H1 (cell line): ENCODE data around the gene DRGX.

ENCODE experiments used
- ATF3 ChIP-seq: IDR thresholded peaks from 2 replicates; pipeline ENCODE4 v1.6.1; 2011; ENCODE audit warnings: low read depth, mild to moderate bottlenecking, low read length; ENCODE audit not compliant: insufficient read depth
- CEBPB ChIP-seq: IDR thresholded peaks from 2 replicates; pipeline ENCODE4 v1.6.1; 2012; ENCODE audit warnings: low read depth, low read length
- CTCF ChIP-seq, 3 experiments: IDR thresholded peaks; 1 replicate in 2 of 3; 2 replicates in 1 of 3; pipeline versions ENCODE4 v1.5.1 to v1.6.1; 2011; ENCODE audit warnings: low read length in 3 of 3, mild to moderate bottlenecking in 3 of 3, inconsistent platforms in 2 of 3, low read depth in 1 of 3, moderate library complexity in 1 of 3; ENCODE audit not compliant: insufficient read depth in 1 of 3; ENCODE audit errors: control extremely low read depth in 1 of 3
- EZH2 ChIP-seq: fragments of 200-600 bp; sonication (generic); IDR thresholded peaks from 2 replicates; pipeline ENCODE4 v1.7.1; 2012; ENCODE audit warnings: low read depth, mild to moderate bottlenecking, moderate library complexity, low read length, inconsistent platforms; ENCODE audit not compliant: severe bottlenecking
- GABPA ChIP-seq: IDR thresholded peaks from 2 replicates; pipeline ENCODE4 v1.6.1; 2011; ENCODE audit warnings: mild to moderate bottlenecking, low read length, moderate library complexity, borderline replicate concordance; ENCODE audit not compliant: insufficient read depth
- JUN ChIP-seq: IDR thresholded peaks from 2 replicates; pipeline ENCODE4 v1.6.1; 2011; ENCODE audit warnings: low read depth, mild to moderate bottlenecking, improper control_type of control experiment, low read length
- MAX ChIP-seq: IDR thresholded peaks from 2 replicates; pipeline ENCODE4 v1.6.1; 2012; ENCODE audit warnings: inconsistent platforms
- NANOG ChIP-seq: IDR thresholded peaks from 2 replicates; pipeline ENCODE4 v1.6.1; 2011; ENCODE audit warnings: low read length, low read depth, mild to moderate bottlenecking, inconsistent platforms; ENCODE audit not compliant: insufficient read depth, poor library complexity, severe bottlenecking
- POLR2A ChIP-seq, 2 experiments: IDR thresholded peaks; 1 replicate in 1 of 2; 2 replicates in 1 of 2; pipeline ENCODE4 v1.6.1; 2011; ENCODE audit warnings: low read depth in 2 of 2, low read length in 2 of 2, mild to moderate bottlenecking in 2 of 2; ENCODE audit errors: control extremely low read depth in 1 of 2
- RNF2 ChIP-seq: fragments of 200-900, 300-1000 bp; sonication (generic); IDR thresholded peaks from 2 replicates; pipeline ENCODE4 v1.7.1; 2016; ENCODE audit warnings: borderline replicate concordance, low read depth, mild to moderate bottlenecking, antibody characterized with exemption, low read length; ENCODE audit not compliant: poor library complexity, severe bottlenecking; ENCODE audit errors: missing control alignments
- SP1 ChIP-seq: IDR thresholded peaks from 2 replicates; pipeline ENCODE4 v1.6.1; 2011; ENCODE audit warnings: low read depth, low read length
- TAF7 ChIP-seq: optimal IDR thresholded peaks from 2 replicates; pipeline ENCODE3; 2011; ENCODE audit warnings: low read depth, mild to moderate bottlenecking, inconsistent platforms, low read length, moderate library complexity, borderline replicate concordance
- YY1 ChIP-seq: IDR thresholded peaks from 2 replicates; pipeline ENCODE4 v1.6.1; 2011; ENCODE audit warnings: low read depth, mild to moderate bottlenecking, low read length

- TF ChIP-seq YY1 (no peak), NANOG (no peak), CTCF (IDR thresholded peaks at IDR 0.05; ENCODE audit: control extremely low read depth in 1 of 3, insufficient read depth in 1 of 3, low read depth in 1 of 3, low read length in 3 of 3) (no peak), EZH2 (no peak), POLR2A (IDR thresholded peaks at IDR 0.05; ENCODE audit: control extremely low read depth in 1 of 2, low read depth in 2 of 2, low read length in 2 of 2) (no peak), TAF7 (no peak), RNF2 (no peak), CEBPB (no peak), MAX (no peak), GABPA (no peak), SP1 (no peak), ATF3 (no peak), JUN (no peak)
Measured at GRCh38 chr10:49323896-49324270, 72.0 kb downstream of the DRGX start.
